Kasumi-1 (cell line): ENCODE results near the gene LSR.

Experiments
- DNase-seq, 2 experiments: peaks; one replicate each; lab custom pipeline; 2025; lab: John Stamatoyannopoulos, UW

Gene LSR

GRCh38 chr19:35248310-35249145 is at the start of gene LSR:
LSR (plus strand) TSS chr19:35249002; CDS start chr19:35249023, 21 bp downstream.
- DNase-seq, result no peak

- no peak for DNase-seq
Measured at GRCh38 chr19:35199481-35199880, 49.3 kb upstream of the LSR start.

- DNase-seq, result no peak
Measured at GRCh38 chr19:35202722-35203688, 45.8 kb upstream of the LSR start.

GRCh38 chr19:35204799-35205732 is 43.7 kb upstream of the LSR start:
- peak; percentile 88 to 91 for DNase-seq

- DNase-seq, result no peak
Measured at GRCh38 chr19:35205733-35206323, 43.0 kb upstream of the LSR start.

- peak in 1 of 2 experiments; percentile 6 for DNase-seq
Measured at GRCh38 chr19:35206379-35206778, 42.4 kb upstream of the LSR start.

GRCh38 chr19:35206855-35207254 is 41.9 kb upstream of the LSR start:
- no peak for DNase-seq

- no peak for DNase-seq
Measured at GRCh38 chr19:35207391-35207871, 41.4 kb upstream of the LSR start.

- no peak for DNase-seq
Measured at GRCh38 chr19:35208121-35208520, 40.7 kb upstream of the LSR start.

- no peak for DNase-seq
Measured at GRCh38 chr19:35209646-35210045, 39.2 kb upstream of the LSR start.

GRCh38 chr19:35211545-35212230 is 37.1 kb upstream of the LSR start:
- DNase-seq, result peak; percentile 66 to 70

GRCh38 chr19:35212241-35212640 is 36.6 kb upstream of the LSR start:
- DNase-seq, result no peak

- DNase-seq, result peak; percentile 89 to 93
Measured at GRCh38 chr19:35213663-35214632, 34.9 kb upstream of the LSR start.

- DNase-seq, result no peak
Measured at GRCh38 chr19:35214766-35215422, 33.9 kb upstream of the LSR start.

GRCh38 chr19:35216016-35216832 is 32.6 kb upstream of the LSR start:
- no peak for DNase-seq

GRCh38 chr19:35216833-35217648 is 31.8 kb upstream of the LSR start:
- peak; percentile 69 to 73 for DNase-seq

- DNase-seq, result no peak
Measured at GRCh38 chr19:35217649-35217990, 31.2 kb upstream of the LSR start.
